HG03108 (cell line): Measurements from ENCODE around the gene PDZD2.
"Not testable (repeated sequence)": the region's sequence is repeated elsewhere in the genome, so short reads cannot be mapped to it uniquely, and the experiment has no call there.

Experiments
- ATAC-seq: cut with Tn5 transposase; IDR thresholded peaks from one replicate; pipeline ENCODE4 v1.9.1; 2021; ENCODE audit warnings: moderate library complexity; ENCODE audit not compliant: unreplicated experiment

PDZD2 gene

DNA sequence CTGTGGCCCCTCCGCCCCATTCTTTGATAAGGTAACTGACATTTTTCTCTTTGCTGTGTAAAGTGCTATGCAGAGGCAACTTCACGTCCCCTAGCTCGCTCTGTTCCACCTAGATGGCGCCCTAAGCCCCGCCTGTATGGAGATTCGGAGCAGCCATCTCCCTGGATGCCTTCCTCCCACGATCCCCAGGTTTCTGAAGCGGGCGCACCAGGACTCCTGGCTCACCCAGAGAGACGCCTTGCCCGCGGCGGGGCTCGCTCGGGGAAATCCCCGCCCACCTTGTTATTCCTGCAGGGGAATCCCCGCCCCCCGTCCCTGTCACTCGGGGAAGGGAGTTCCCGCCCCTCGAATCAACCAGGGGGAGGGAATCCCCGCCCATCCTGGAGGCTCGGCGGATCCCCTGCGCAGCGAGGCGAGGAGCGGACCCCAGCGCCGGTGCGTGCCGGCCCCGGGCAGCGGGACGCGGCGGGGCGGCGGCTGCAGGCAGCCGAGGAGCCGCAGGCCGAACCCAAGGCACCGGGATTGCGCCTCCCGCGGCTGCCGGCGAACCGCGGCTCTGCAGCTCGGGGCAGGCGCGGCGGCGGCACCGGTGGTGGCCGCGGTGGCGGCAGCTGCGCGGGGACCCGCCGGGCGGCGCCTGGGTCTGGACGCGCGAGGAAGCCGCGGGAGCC, at the start of gene PDZD2:
Gene PDZD2, plus strand, starts transcription at position 384 of the 671 bp plus-strand sequence.
- peak; percentile 81 for ATAC-seq

- no peak for ATAC-seq
Measured at GRCh38 chr5:31593665-31594064, 45.3 kb upstream of the PDZD2 start.

GRCh38 chr5:31596354-31596753, 42.6 kb upstream of the PDZD2 start:
- no peak for ATAC-seq

- ATAC-seq: no peak
Measured at GRCh38 chr5:31598640-31599611, 40.0 kb upstream of the PDZD2 start.

DNA sequence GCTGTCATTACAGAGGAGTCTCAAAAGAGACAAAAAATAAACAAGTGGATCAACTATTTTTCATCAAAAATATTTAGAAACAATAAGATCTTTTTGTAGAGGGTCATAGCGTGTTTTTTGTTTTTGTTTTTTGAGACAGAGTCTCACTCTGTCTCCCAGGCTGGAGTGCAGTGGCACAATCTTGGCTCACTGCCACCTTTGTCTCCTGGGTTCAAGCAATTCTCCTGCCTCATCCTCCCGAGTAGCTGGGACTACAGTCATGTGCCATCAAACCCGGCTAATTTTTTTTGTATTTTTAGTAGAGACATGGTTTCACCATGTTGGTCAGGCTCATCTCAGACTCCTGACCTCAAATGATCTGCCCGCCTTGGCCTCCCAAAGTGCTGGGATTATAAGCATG, 36.6 kb upstream of the PDZD2 start:
- not testable (repeated sequence) for ATAC-seq

DNA sequence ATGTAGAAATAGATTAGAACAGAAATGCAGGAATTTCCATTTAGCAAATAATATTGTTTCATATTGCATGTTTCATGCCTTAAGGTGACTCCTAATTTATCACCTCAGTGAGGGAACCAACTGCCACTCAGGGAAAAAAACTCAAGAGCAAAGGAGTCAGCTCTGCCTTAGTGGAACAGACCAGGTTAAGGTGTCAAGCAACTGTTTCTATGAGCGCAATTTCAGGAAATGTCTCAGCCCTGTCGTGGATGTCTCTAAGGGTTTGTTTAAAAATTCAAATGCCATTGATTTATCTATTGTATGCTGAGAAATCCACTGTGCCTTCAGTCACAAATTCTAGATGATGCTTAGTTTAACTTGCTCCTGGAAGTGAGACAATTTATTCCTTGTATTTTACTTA, 34.7 kb upstream of the PDZD2 start:
- ATAC-seq: no peak

DNA sequence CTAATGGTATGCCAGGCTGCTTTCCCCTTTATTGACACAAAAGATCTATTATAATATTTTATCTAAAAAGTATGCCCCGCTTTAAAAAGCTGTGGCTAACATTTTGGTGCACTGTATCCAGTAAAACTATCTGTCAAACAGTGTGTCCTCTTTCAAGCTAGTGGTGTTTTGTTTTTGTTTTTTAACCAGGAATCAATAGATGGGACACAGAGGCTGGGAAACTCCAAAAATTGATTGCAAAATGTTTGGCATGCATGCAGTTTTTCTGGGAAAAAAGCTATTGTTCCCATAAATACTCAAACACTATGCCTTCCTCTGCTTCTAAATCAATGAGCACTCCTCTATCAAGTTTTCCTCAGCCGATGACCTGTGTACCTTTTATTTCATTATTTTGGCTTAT, 34.3 kb upstream of the PDZD2 start:
- ATAC-seq: no peak

GRCh38 chr5:31605920-31606319, 33.0 kb upstream of the PDZD2 start:
- ATAC-seq: no peak

DNA sequence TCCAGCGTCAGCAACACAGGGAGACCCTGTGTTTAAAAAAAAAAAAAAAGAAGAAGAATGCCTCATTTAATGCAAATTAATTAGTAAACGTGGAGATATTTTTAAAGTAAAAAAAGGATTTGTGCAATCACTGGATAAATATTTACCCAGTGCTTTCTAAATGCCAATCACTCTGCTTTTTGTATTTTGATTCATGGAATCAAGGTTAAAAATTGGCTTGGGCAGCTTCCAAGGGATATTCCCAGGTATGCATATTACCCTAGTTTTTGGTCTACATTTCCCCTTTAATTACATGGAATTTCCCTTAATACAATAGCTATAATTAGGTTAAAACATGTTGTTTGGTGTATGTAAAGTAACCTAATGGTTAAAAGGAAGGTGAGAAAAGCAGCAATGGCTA, 31.4 kb upstream of the PDZD2 start:
- no peak for ATAC-seq

DNA sequence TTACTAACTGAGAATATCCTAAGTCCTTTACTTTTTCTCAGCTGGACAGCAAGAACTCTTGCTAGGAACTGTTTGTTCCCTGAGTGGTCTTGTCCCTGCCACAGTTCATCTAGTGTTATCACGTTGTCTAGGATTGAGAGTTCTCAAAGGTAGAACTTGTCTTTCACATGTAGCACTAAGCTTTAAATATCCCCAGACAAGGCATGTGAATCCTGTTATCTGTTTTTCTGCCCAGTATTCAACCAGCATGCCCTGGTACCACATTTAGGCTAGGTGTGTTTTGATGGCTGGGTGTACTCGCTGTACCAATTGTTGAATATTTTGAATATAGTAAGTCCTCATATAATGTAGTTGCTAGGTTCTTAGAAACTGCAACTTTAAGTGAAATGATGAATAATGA, 27.9 kb upstream of the PDZD2 start:
- ATAC-seq: no peak

GRCh38 chr5:31613651-31614050, 25.3 kb upstream of the PDZD2 start:
- ATAC-seq: no peak

DNA sequence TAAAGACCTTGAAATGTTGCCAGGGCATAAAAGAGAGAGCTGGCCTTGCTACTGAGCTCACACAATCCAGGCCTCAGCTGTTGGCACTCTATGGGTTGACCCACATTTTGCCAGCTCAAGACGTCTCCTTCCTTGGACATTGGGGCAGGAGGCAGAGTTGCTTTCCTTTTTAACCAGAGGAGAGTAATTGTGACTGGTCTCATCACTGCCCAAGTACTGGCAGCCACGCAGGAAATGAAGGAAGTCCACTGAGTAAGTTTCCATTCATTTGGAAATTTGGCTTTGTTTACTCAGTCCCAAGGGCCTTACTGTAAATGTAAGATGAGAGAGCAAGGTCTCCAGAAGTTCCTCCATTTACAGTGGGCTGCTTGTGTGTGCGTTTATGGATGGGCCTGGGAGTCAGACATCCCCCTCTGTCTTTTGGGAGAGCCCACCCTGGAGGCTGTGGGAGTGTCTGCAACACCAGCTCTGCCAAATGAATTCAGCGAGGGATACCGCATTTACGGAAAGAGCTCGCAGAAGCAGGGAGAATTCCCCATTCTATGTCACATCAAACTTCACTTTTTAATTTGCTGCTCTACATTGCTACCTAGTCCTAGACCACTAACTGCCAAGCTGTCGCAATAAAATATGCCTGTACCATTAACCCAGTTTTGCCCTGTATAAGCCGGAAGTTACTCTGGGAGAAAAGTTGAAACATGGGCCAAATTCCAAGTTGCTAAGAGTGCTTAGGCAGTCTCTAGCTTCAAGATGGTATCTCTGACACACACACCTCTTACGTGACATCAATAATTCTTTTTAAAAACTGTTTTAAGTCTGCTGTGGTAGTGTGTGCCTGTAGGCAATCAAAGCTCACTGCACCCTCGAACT, 24.5 kb upstream of the PDZD2 start:
- no peak for ATAC-seq

- ATAC-seq: no peak
Measured at GRCh38 chr5:31617867-31618266, 21.1 kb upstream of the PDZD2 start.

DNA sequence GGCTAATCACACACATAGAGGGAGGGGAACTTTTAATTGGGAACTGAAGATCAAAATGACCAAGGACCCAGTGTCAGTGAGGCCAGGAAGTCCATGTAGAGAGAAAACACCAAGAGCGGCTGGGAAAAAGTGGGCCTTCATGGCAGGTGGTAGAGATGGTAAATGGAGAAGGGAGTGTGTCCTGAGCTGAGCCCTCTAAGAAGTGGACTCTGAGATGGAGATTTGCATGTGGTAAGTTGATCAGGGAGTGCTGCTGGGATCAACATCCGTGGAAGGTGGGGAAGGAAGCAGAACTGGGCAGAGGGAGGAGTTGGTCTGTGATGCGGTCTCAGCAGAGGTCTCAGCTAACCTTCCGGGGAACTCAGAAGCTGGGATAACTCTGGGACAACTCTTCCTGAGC, 18.9 kb upstream of the PDZD2 start:
- no peak for ATAC-seq

GRCh38 chr5:31623249-31623648, 15.7 kb upstream of the PDZD2 start:
- no peak for ATAC-seq

- ATAC-seq: no peak
Measured at GRCh38 chr5:31625394-31625793, 13.5 kb upstream of the PDZD2 start.

GRCh38 chr5:31626156-31626555, 12.8 kb upstream of the PDZD2 start:
- ATAC-seq: no peak

- ATAC-seq: no peak
Measured at GRCh38 chr5:31626604-31627234, 12.2 kb upstream of the PDZD2 start.

DNA sequence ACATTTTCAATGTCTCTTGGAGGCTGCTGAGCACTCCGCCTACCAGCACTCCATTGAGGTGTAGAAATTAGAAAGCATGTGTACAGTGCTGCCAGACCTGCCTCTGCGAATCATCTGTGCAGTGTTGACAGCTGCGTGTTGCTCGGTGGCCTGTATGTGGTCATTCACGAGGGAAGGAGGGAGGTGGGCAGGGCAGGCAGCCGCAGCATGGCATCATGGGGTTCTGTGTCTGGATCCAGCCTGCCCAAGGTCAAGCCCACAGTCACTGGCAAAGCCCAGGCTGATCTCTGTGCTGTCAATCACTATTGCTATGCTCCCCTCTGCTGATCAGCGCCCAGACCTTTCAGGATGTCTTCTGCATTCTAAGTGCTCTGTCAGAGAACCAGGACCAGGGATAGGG, 8.0 kb upstream of the PDZD2 start:
- no peak for ATAC-seq

DNA sequence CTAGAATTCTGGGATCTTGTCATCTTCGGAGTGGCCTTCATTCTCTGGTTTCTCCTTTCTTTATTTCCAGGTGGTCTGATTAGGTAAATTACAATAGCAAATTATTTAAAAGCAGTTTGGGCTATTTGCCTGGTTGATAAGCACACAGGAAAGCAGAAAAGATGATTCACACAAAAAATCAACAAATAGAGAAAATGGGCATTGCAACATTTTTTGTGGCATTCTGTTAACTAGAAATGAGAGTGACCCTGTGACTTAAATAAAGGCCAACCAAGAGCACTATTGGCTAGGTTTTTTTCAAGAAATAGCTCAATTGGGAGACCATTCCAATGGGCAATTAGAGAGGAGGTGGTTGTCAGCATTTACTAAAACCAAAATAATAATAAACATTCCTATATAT, 6.5 kb upstream of the PDZD2 start:
- ATAC-seq: no peak

DNA sequence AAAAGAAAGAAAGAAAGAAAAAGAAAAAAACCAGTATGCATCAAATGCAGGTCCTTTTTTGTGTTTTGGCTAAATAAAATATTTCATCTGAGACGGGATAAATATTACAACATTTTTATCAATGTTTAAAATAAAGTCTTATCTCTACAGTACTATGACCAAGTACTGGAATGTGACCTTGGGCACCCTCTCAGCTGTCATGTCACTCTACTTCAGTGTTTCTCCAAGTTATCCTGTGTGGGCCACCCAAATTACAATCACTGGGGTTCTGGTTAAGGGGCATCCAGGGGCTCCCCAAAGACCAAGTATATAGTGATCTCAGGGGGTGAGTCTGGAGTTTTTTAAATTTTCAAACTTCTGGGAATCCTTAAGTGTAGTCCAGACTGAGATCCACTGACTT, 3.5 kb upstream of the PDZD2 start:
- ATAC-seq: no peak
